ENCODE data around the gene GTPBP1. TPM values are rescaled to one million over a fixed set of nuclear protein-coding genes. Genes with fewer than 3 reads are reported as not detected.
A peak's percentile ranks its signal among the peaks of the same experiment; 100 is the strongest.

The GTPBP1 gene
- total RNA-seq (174 and 175 TPM in 2 replicates), polyA plus RNA-seq (77.8 and 105 TPM in 2 replicates), polyA minus RNA-seq (142 and 251 TPM in 2 replicates)
- total RNA-seq (2013): 59.0 TPM

- Mint-ChIP-seq H3K9me3 (ENCODE audit: insufficient read depth) (no peaks in the 10 kb centered on the region), H3K4me1 (peaks cover 65% of the 10 kb centered on the region), H3K4me3 (peak within 1 kb of the TSS; percentile 94), H3K27me3 (no peaks in the 10 kb centered on the region), H3K27ac (peak within 1 kb of the TSS; percentile 98)
- H3K4me1 ChIP-seq (ENCODE audit: control insufficient read depth in 2 of 2, insufficient read depth in 2 of 2, low read length in 2 of 2): peaks cover 51 to 54% of the 10 kb centered on the region in 2 donors
- peaks cover 44% of the 10 kb centered on the region for H4K20me1 ChIP-seq (ENCODE audit: control insufficient read depth, insufficient read depth, low read length, poor library complexity, severe bottlenecking)
- peaks cover 59% of the 10 kb centered on the region for H3K79me2 ChIP-seq (ENCODE audit: control insufficient read depth, insufficient read depth, low read length)
- peak within 1 kb of the TSS; percentile 64 to 93 (median 88) for H3K4me3 ChIP-seq (ENCODE audit: control extremely low read depth in 1 of 5, extremely low read depth in 1 of 5, insufficient read depth in 1 of 5, low read depth in 2 of 5, low read length in 4 of 5)
- H3K27ac ChIP-seq (ENCODE audit: low read length in 2 of 2): peak within 1 kb of the TSS; percentile 83 to 91
- under 1% methylated on average over 55 of the region's 55 CpGs for WGBS (ENCODE audit: insufficient coverage)
- peak; percentile 26 for TF ChIP-seq CTCF (IDR thresholded peaks at IDR 0.05)
- TF ChIP-seq EZH2 (IDR thresholded peaks at IDR 0.05; ENCODE audit: borderline replicate concordance, insufficient read depth, low read depth, low read length, poor library complexity, severe bottlenecking): no peak
- peaks cover 0 to 11% of the 10 kb centered on the region in 2 experiments for H3K36me3 ChIP-seq (replicated peaks in 1 of 2; ENCODE audit: control extremely low read depth in 1 of 2, control insufficient read depth in 1 of 2, extremely low read depth in 1 of 2, insufficient read depth in 2 of 2, low read length in 1 of 2)
- ATAC-seq (ENCODE audit: low read depth): peak; percentile 75
- H3K9ac ChIP-seq (ENCODE audit: low read length): peak within 1 kb of the TSS; percentile 90
- intact Hi-C loops (cut with micrococcal nuclease): loop anchor here (1.0 to 10.0 kb wide), 7 partner anchors 24 to 612 kb away; partner anchors contain the start of genes CBY1, DDX17, FAM227A and PLA2G6
- POLR2A ChIA-PET: interaction anchor here (0.7 to 1.5 kb wide), 5 partner anchors 24 to 524 kb away, joined by 3 to 5 read pairs (median 3); partner anchors contain the start of genes CBX6, PLA2G6 and TOMM22
- peak; percentile 100 for DNase-seq
- H2AFZ ChIP-seq (ENCODE audit: insufficient read depth, low read depth, low read length, poor library complexity, severe bottlenecking): peak within 1 kb of the TSS; percentile 53
- no peaks in the 10 kb centered on the region for H3K27me3 ChIP-seq (replicated peaks in 1 of 4; ENCODE audit: control extremely low read depth in 1 of 4, control insufficient read depth in 3 of 4, insufficient read depth in 4 of 4, low read length in 3 of 4)
- H3K9me3 ChIP-seq (ENCODE audit: control extremely low read depth in 1 of 3, control insufficient read depth in 2 of 3, insufficient read depth in 1 of 3, low read length in 2 of 3): no peaks in the 10 kb centered on the region
- CTCF ChIA-PET: interaction anchor here (0.6 to 6.6 kb wide), 5 partner anchors 19 to 68 kb away, joined by 3 to 35 read pairs (median 3); partner anchors contain the start of gene TOMM22
- H3K4me2 ChIP-seq (replicated peaks; ENCODE audit: low read depth, low read length, poor library complexity, severe bottlenecking): peak within 1 kb of the TSS; percentile 87
Measured at GRCh38 chr22:38705235-38706100, at the start of gene GTPBP1. GTPBP1 (plus strand) TSS chr22:38705944; CDS start chr22:38705956, 12 bp downstream.
